ENCODE measurements around the gene EVA1C.

- TF ChIP-seq CTCF (IDR thresholded peaks at IDR 0.05) (no peak), POLR2A (IDR thresholded peaks at IDR 0.05) (no peak)
Observed at GRCh38 chr21:32424191-32424535, 11.7 kb downstream of the EVA1C start.

Measured in lower leg skin (tissue), 3 donors.